NCI-H524 (cell line): ENCODE measurements around the gene SUSD1.
"Not testable (repeated sequence)": the region's sequence is repeated elsewhere in the genome, so short reads cannot be mapped to it uniquely, and the experiment has no call there.

Source experiments
- DNase-seq, 2 experiments: peaks; one replicate each; lab custom pipeline; 2025; lab: John Stamatoyannopoulos, UW

SUSD1 gene

GRCh38 chr9:112174965-112175795 is at the start of gene SUSD1:
TSS of gene SUSD1 (minus strand) at chr9:112175297. CDS start at chr9:112175235, 62 bp downstream.
- peak; percentile 16 to 55 for DNase-seq

GRCh38 chr9:112224401-112225289 is 49.5 kb upstream of the SUSD1 start:
- DNase-seq = no peak

GRCh38 chr9:112218908-112219307 is 43.8 kb upstream of the SUSD1 start:
- DNase-seq = no peak

- no peak for DNase-seq
These were observed 37.8 kb upstream of the SUSD1 start for GRCh38 chr9:112212926-112213325.

- no peak for DNase-seq
These were observed 32.4 kb upstream of the SUSD1 start for GRCh38 chr9:112207451-112207850.

- no peak for DNase-seq
These were observed 28.4 kb upstream of the SUSD1 start for GRCh38 chr9:112203536-112203935.

GRCh38 chr9:112200711-112201110 is 25.6 kb upstream of the SUSD1 start:
- DNase-seq = no peak

GRCh38 chr9:112198646-112199045 is 23.5 kb upstream of the SUSD1 start:
- no peak for DNase-seq

GRCh38 chr9:112194969-112195431 is 19.9 kb upstream of the SUSD1 start:
- no peak for DNase-seq

- no peak for DNase-seq
These were observed 18.6 kb upstream of the SUSD1 start for GRCh38 chr9:112193572-112194288.

GRCh38 chr9:112190320-112190719 is 15.2 kb upstream of the SUSD1 start:
- DNase-seq = not testable (repeated sequence)

GRCh38 chr9:112188884-112189283 is 13.8 kb upstream of the SUSD1 start:
- no peak for DNase-seq

GRCh38 chr9:112187404-112187803 is 12.3 kb upstream of the SUSD1 start:
- no peak for DNase-seq

- DNase-seq = no peak
These were observed 11.6 kb upstream of the SUSD1 start for GRCh38 chr9:112186695-112187094.

- no peak for DNase-seq
These were observed 9.8 kb upstream of the SUSD1 start for GRCh38 chr9:112184946-112185345.

GRCh38 chr9:112184221-112184620 is 9.1 kb upstream of the SUSD1 start:
- no peak for DNase-seq

- DNase-seq = no peak
These were observed 5.3 kb upstream of the SUSD1 start for GRCh38 chr9:112180387-112180881.

GRCh38 chr9:112179816-112180215 is 4.7 kb upstream of the SUSD1 start:
- peak; percentile 83 to 92 for DNase-seq

GRCh38 chr9:112176524-112176923 is 1.4 kb upstream of the SUSD1 start:
- no peak for DNase-seq

- DNase-seq = no peak
These were observed 759 bp upstream of the SUSD1 start for GRCh38 chr9:112175796-112176315.

- DNase-seq = peak; percentile 61 to 75
These were observed 704 bp downstream of the SUSD1 start for GRCh38 chr9:112174222-112174964.
